HCT116 (cell line): Measurements from ENCODE around the gene NFAT5. TPM values are rescaled to one million over a fixed set of nuclear protein-coding genes. Genes with fewer than 3 reads are reported as not detected.

ENCODE experiments used
- ATAC-seq: fragments of 200-7000 bp; cut with Tn5 transposase; 2 replicates; pipeline ENCODE4 v1.9.1; 2020; ENCODE audit warnings: mild to moderate bottlenecking, moderate library complexity
- BruUV-seq: library from RNA; stranded (reverse); fragments of 400-500 nt; replicated peaks from 2 replicates; lab custom pipeline; 2021; lab: Mats Ljungman, UMichigan
- CTCF ChIA-PET: fragments of 300-600 bp; sonication (Branson Sonifier 250); formaldehyde crosslinking; loops from one replicate; lab custom pipeline; 2021; ENCODE audit warnings: antibody characterized with exemption; lab: Charles Lee
- POLR2A ChIA-PET: fragments of 300-600, 350-600 bp; sonication (Branson Sonifier 250); formaldehyde crosslinking; loops from one replicate; lab custom pipeline; 2021; ENCODE audit warnings: antibody characterized with exemption; lab: Charles Lee
- RAD21 ChIA-PET, 2 experiments: fragments of 300-600 bp; sonication (Branson Sonifier 250); formaldehyde crosslinking; loops; one replicate each; lab custom pipeline; 2023; ENCODE audit warnings: low total read pairs in 2 of 2; ENCODE audit not compliant: uncharacterized antibody in 2 of 2, unreplicated experiment in 2 of 2, low non-redundant PET in 1 of 2; lab: Charles Lee
- DNase-seq: peaks from one replicate; pipeline ENCODE4 v3.0.0-alpha.2; 2010; ENCODE audit warnings: low read depth, low spot score
- H2AFZ ChIP-seq: fragments of 200-600 bp; shearing (Covaris generic), sonication (generic); 2 replicates; pipeline ENCODE4 v1.6.1; 2017; ENCODE audit warnings: low read depth, mixed run types, mixed read lengths, antibody characterized with exemption, low read length; ENCODE audit not compliant: poor library complexity, severe bottlenecking
- H3K27ac ChIP-seq: 2 replicates; pipeline ENCODE4 v1.5.1; 2012; ENCODE audit warnings: low read depth, low read length
- H3K27me3 ChIP-seq: fragments of 200-600 bp; sonication (generic); 2 replicates; pipeline ENCODE4 v1.6.1; 2016; ENCODE audit warnings: mixed run types, low read length, mixed read lengths; ENCODE audit not compliant: insufficient read depth
- H3K36me3 ChIP-seq, 2 experiments: fragments of 200-500 bp in 1 of 2; fragments of 200-600 bp in 1 of 2; sonication (Bioruptor generic) in 1 of 2; sonication (generic) in 1 of 2; 2 replicates each; pipeline versions ENCODE4 v1.5.1 to v1.6.1; 2014 to 2016; ENCODE audit warnings: low read length in 2 of 2, inconsistent platforms in 1 of 2, mixed read lengths in 1 of 2, mixed run types in 1 of 2; ENCODE audit not compliant: insufficient read depth in 2 of 2, control insufficient read depth in 1 of 2
- H3K4me1 ChIP-seq, 2 experiments: fragments of 200-600 bp in 1 of 2; sonication (generic) in 1 of 2; 2 replicates each; pipeline versions ENCODE4 v1.5.1 to v1.6.1; 2012 to 2017; ENCODE audit warnings: low read length in 2 of 2, inconsistent platforms in 1 of 2, mild to moderate bottlenecking in 1 of 2, mixed read lengths in 1 of 2, mixed run types in 1 of 2, moderate library complexity in 1 of 2; ENCODE audit not compliant: insufficient read depth in 2 of 2, control insufficient read depth in 1 of 2
- H3K4me2 ChIP-seq: fragments of 200-600 bp; sonication (generic); 2 replicates; pipeline ENCODE4 v1.6.1; 2017; ENCODE audit warnings: mixed run types, low read length, mixed read lengths
- H3K4me3 ChIP-seq, 2 experiments: fragments of 200-600 bp in 1 of 2; sonication (generic) in 1 of 2; replicated peaks in 1 of 2; 2 replicates each; pipeline ENCODE4 v1.5.1; 2011 to 2016; ENCODE audit warnings: low read length in 2 of 2, control low read depth in 1 of 2, low read depth in 1 of 2, mild to moderate bottlenecking in 1 of 2, mixed read lengths in 1 of 2, mixed run types in 1 of 2
- H3K79me2 ChIP-seq: fragments of 200-600 bp; sonication (generic); 2 replicates; pipeline ENCODE4 v1.6.1; 2017; ENCODE audit warnings: mild to moderate bottlenecking, mixed run types, low read length, moderate library complexity, mixed read lengths; ENCODE audit not compliant: insufficient read depth
- H3K9ac ChIP-seq: fragments of 200-600 bp; sonication (generic); 2 replicates; pipeline ENCODE4 v1.6.1; 2016; ENCODE audit warnings: low read length, mixed read lengths
- H3K9me2 ChIP-seq: fragments of 200-600 bp; sonication (generic), shearing (Covaris generic); 2 replicates; pipeline ENCODE4 v1.6.1; 2017; ENCODE audit warnings: mixed run types, mild to moderate bottlenecking, moderate library complexity; ENCODE audit not compliant: insufficient read depth
- H3K9me3 ChIP-seq, 2 experiments: fragments of 200-500 bp in 1 of 2; fragments of 200-600 bp in 1 of 2; sonication (Bioruptor generic) in 1 of 2; sonication (generic) in 1 of 2; 2 replicates each; pipeline ENCODE4 v1.6.1; 2014 to 2017; ENCODE audit warnings: low read length in 2 of 2, mixed read lengths in 2 of 2, inconsistent platforms in 1 of 2, low read depth in 1 of 2, mild to moderate bottlenecking in 1 of 2, mixed run types in 1 of 2, moderate library complexity in 1 of 2; ENCODE audit not compliant: control insufficient read depth in 1 of 2, insufficient read depth in 1 of 2
- H4K20me1 ChIP-seq: fragments of 200-600 bp; sonication (generic), shearing (Covaris generic); 2 replicates; pipeline ENCODE4 v1.6.1; 2017; ENCODE audit warnings: mixed run types, mild to moderate bottlenecking, moderate library complexity; ENCODE audit not compliant: insufficient read depth
- CBX3 ChIP-seq: IDR thresholded peaks from 2 replicates; pipeline ENCODE4 v1.6.1; 2012; ENCODE audit warnings: low read depth
- POLR2A ChIP-seq: IDR thresholded peaks from 2 replicates; pipeline ENCODE4 v1.7.0; 2011; ENCODE audit warnings: borderline replicate concordance; ENCODE audit not compliant: insufficient read depth, insufficient read length; ENCODE audit errors: extremely low read depth
- POLR2AphosphoS5 ChIP-seq: IDR thresholded peaks from 2 replicates; pipeline ENCODE4 v1.6.1; 2011; ENCODE audit warnings: mild to moderate bottlenecking, low read depth, low read length, moderate library complexity
- SRF ChIP-seq: IDR thresholded peaks from 2 replicates; pipeline ENCODE4 v1.6.1; 2012; ENCODE audit warnings: low read depth
- YY1 ChIP-seq: IDR thresholded peaks from 2 replicates; pipeline ENCODE4 v1.6.1; 2011; ENCODE audit warnings: low read length, low read depth, moderate library complexity, mild to moderate bottlenecking; ENCODE audit not compliant: insufficient replicate concordance; ENCODE audit errors: extremely low read depth
- ZBTB33 ChIP-seq: IDR thresholded peaks from 2 replicates; pipeline ENCODE4 v1.6.1; 2011; ENCODE audit warnings: mild to moderate bottlenecking, low read length, moderate library complexity; ENCODE audit not compliant: insufficient replicate concordance; ENCODE audit errors: extremely low read depth
- intact Hi-C: fragments of 100-400 bp; cut with micrococcal nuclease; formaldehyde crosslinking; loops from 2 replicates; pipeline ENCODE4 v1.10.0; 2022
- total RNA-seq: library from RNA; stranded (reverse); gene quantifications from one replicate; pipeline ENCODE4 v1.2.1, GENCODE V29; 2021; ENCODE audit not compliant: unreplicated experiment

NFAT5 gene
- total RNA-seq, 1 experiment from 2014 or later = 67.4 TPM

GRCh38 chr16:69589434-69590269 lies 23.9 kb downstream of the NFAT5 start:
- no peak overlapping the region for H3K27ac ChIP-seq
- peaks cover 5 to 16% of the 10 kb centered on the region in 2 experiments; a peak in 2 of 4 replicates for H3K36me3 ChIP-seq
- H3K4me1 ChIP-seq = peaks cover 6 to 58% of the 10 kb centered on the region in 2 experiments
- no TSS peak for BruUV-seq
- no peaks in the 10 kb centered on the region for H3K9me2 ChIP-seq
- no peak overlapping the region for H3K9ac ChIP-seq
- RAD21 ChIA-PET = no interaction called here
- ATAC-seq (no peak), DNase-seq (no peak)
- CTCF ChIA-PET = interaction anchor here (1.0 kb wide), 1 partner anchor 121 kb away, joined by 3 read pairs; no protein-coding TSS in a partner anchor
- H3K4me3 ChIP-seq = no peak overlapping the region
- no peak overlapping the region for H2AFZ ChIP-seq
- no peak overlapping the region for H3K4me2 ChIP-seq
- H3K27me3 ChIP-seq = no peaks in the 10 kb centered on the region
- peaks cover 21% of the 10 kb centered on the region; the same call in 1 of the 2 replicates for H4K20me1 ChIP-seq
- POLR2A ChIA-PET = interaction anchor here (0.6 kb wide), 1 partner anchor 8 kb away, joined by 3 read pairs; no protein-coding TSS in a partner anchor
- TF ChIP-seq CBX3 = no peak
- TF ChIP-seq YY1 = no peak
- TF ChIP-seq ZBTB33 = no peak
- TF ChIP-seq POLR2AphosphoS5 = no peak
- TF ChIP-seq SRF = no peak
- TF ChIP-seq POLR2A = no peak
- intact Hi-C loops = no loop called here
- H3K9me3 ChIP-seq = no peaks in the 10 kb centered on the region
- peaks cover 100% of the 10 kb centered on the region for H3K79me2 ChIP-seq
